HEK293T (cell line): ENCODE measurements around the gene KCNJ1.

Experiments used
- ARNT ChIP-seq: fragments of 450-650 bp; IDR thresholded peaks from 2 replicates; pipeline ENCODE4 v1.6.1; 2017; ENCODE audit warnings: mild to moderate bottlenecking
- BHLHE40 ChIP-seq: fragments of 450-650 bp; IDR thresholded peaks from 2 replicates; pipeline ENCODE4 v1.6.1; 2016; ENCODE audit warnings: mild to moderate bottlenecking, moderate library complexity, borderline replicate concordance
- ELF4 ChIP-seq: fragments of 450-650 bp; IDR thresholded peaks from 2 replicates; pipeline ENCODE4 v1.6.1; 2017; ENCODE audit warnings: antibody characterized with exemption
- FOXK2 ChIP-seq: fragments of 450-650 bp; IDR thresholded peaks from 2 replicates; pipeline ENCODE4 v1.6.1; 2016; ENCODE audit warnings: mild to moderate bottlenecking
- FOXM1 ChIP-seq: fragments of 450-650 bp; IDR thresholded peaks from 2 replicates; pipeline ENCODE4 v1.6.1; 2017; ENCODE audit warnings: mild to moderate bottlenecking, borderline replicate concordance
- HDGF ChIP-seq: fragments of 450-650 bp; IDR thresholded peaks from 2 replicates; pipeline ENCODE4 v1.6.1; 2017; ENCODE audit warnings: antibody characterized with exemption, borderline replicate concordance
- L3MBTL2 ChIP-seq: fragments of 450-650 bp; conservative IDR thresholded peaks from 2 replicates; pipeline ENCODE4 v1.6.1; 2016; ENCODE audit warnings: mild to moderate bottlenecking
- LEF1 ChIP-seq: fragments of 450-650 bp; IDR thresholded peaks from 2 replicates; pipeline ENCODE4 v1.6.1; 2017; ENCODE audit warnings: mild to moderate bottlenecking, borderline replicate concordance
- SP1 ChIP-seq: fragments of 450-650 bp; IDR thresholded peaks from 2 replicates; pipeline ENCODE4 v1.6.1; 2017
- TARDBP ChIP-seq: fragments of 450-650 bp; IDR thresholded peaks from 2 replicates; pipeline ENCODE4 v1.6.1; 2016

- TF ChIP-seq BHLHE40 = no peak
- TF ChIP-seq TARDBP = no peak
- TF ChIP-seq FOXK2 = no peak
- TF ChIP-seq FOXM1 = no peak
- TF ChIP-seq ELF4 = no peak
- no peak for TF ChIP-seq HDGF
- TF ChIP-seq SP1 = no peak
- TF ChIP-seq L3MBTL2 = no peak
- TF ChIP-seq ARNT = no peak
- no peak for TF ChIP-seq LEF1
Measured at GRCh38 chr11:128834157-128834556, 32.9 kb downstream of the KCNJ1 start.
